Caco-2 (cell line): ENCODE data around the gene TANGO2. TPM values are rescaled to one million over a fixed set of nuclear protein-coding genes. Genes with fewer than 3 reads are reported as not detected.

ENCODE experiments used
- BruUV-seq: library from RNA; stranded (reverse); fragments of 400-500 nt; replicated peaks from 2 replicates; lab custom pipeline; 2021; lab: Mats Ljungman, UMichigan
- CTCF ChIA-PET: fragments of 300-600 bp; sonication (Branson Sonifier 250); formaldehyde crosslinking; loops from one replicate; lab custom pipeline; 2022; ENCODE audit warnings: antibody characterized with exemption; lab: Charles Lee
- POLR2A ChIA-PET: fragments of 300-600 bp; sonication (Branson Sonifier 250); formaldehyde crosslinking; loops from one replicate; lab custom pipeline; 2022; ENCODE audit warnings: antibody characterized with exemption; lab: Charles Lee
- DNase-seq, 2 experiments: peaks; one replicate each; pipeline versions ENCODE4 v3.0.0 to v3.0.0-alpha.2; 2020 to 2022
- H3K27me3 ChIP-seq: replicated peaks from 2 replicates; pipeline ENCODE4 v1.6.0; 2011; ENCODE audit warnings: low read length; ENCODE audit not compliant: control insufficient read depth, insufficient read depth
- H3K36me3 ChIP-seq: 2 replicates; pipeline ENCODE4 v1.5.1; 2011; ENCODE audit warnings: low read length; ENCODE audit not compliant: control insufficient read depth, insufficient read depth
- H3K4me1 ChIP-seq: fragments of 250-450 bp; sonication (Bioruptor Pico); 2 replicates; pipeline ENCODE4 v1.5.1; 2020; ENCODE audit warnings: mild to moderate bottlenecking
- H3K4me3 ChIP-seq: 2 replicates; pipeline ENCODE4 v1.5.1; 2011; ENCODE audit warnings: low read depth, mild to moderate bottlenecking, control low read depth, low read length
- H3K9me3 ChIP-seq: fragments of 250-450 bp; sonication (Bioruptor Pico); 2 replicates; pipeline ENCODE4 v1.5.1; 2020; ENCODE audit warnings: mild to moderate bottlenecking, moderate library complexity
- H3K27ac Mint-ChIP-seq: one replicate; pipeline ENCODE4 v1.8.0; 2022; ENCODE audit warnings: mixed read lengths; ENCODE audit not compliant: unreplicated experiment
- H3K27me3 Mint-ChIP-seq: one replicate; pipeline ENCODE4 v1.8.0; 2022; ENCODE audit warnings: mixed read lengths; ENCODE audit not compliant: insufficient read depth, unreplicated experiment
- H3K36me3 Mint-ChIP-seq: one replicate; pipeline ENCODE4 v1.8.0; 2022; ENCODE audit warnings: mild to moderate bottlenecking, mixed read lengths; ENCODE audit not compliant: insufficient read depth, unreplicated experiment
- H3K4me1 Mint-ChIP-seq: one replicate; pipeline ENCODE4 v1.8.0; 2022; ENCODE audit warnings: low read depth, mixed read lengths; ENCODE audit not compliant: unreplicated experiment
- H3K4me3 Mint-ChIP-seq: one replicate; pipeline ENCODE4 v1.8.0; 2022; ENCODE audit warnings: mild to moderate bottlenecking, moderate library complexity, mixed read lengths; ENCODE audit not compliant: unreplicated experiment
- H3K9me3 Mint-ChIP-seq: one replicate; pipeline ENCODE4 v1.8.0; 2022; ENCODE audit warnings: mixed read lengths; ENCODE audit not compliant: unreplicated experiment
- intact Hi-C: fragments of 100-400 bp; cut with micrococcal nuclease; formaldehyde crosslinking; loops from one replicate; pipeline ENCODE4 v1.10.0; 2022; ENCODE audit not compliant: unreplicated experiment
- microRNA-seq: library from miRNA; unstranded; fragments of <30 nt; microRNA quantifications from one replicate; pipeline ENCODE4 v1.2.0, GENCODE V29; 2022
- total RNA-seq: library from RNA; stranded (reverse); gene quantifications from 2 replicates; pipeline ENCODE4 v1.2.3, GENCODE V29; 2022
- TF ChIP-seq, protein P1 (sequence below), 2 experiments: fragments of 200-600 bp in 1 of 2; IDR thresholded peaks; 1 replicate in 1 of 2; 2 replicates in 1 of 2; pipeline versions ENCODE4 v1.5.1 to v1.8.0; 2011 to 2022; ENCODE audit warnings: antibody characterized with exemption in 1 of 2, control low read depth in 1 of 2, inconsistent platforms in 1 of 2, low read depth in 1 of 2, low read length in 1 of 2, mild to moderate bottlenecking in 1 of 2, moderate library complexity in 1 of 2; ENCODE audit not compliant: insufficient read depth in 1 of 2, severe bottlenecking in 1 of 2, unreplicated experiment in 1 of 2

TANGO2 gene
- total RNA-seq, 1 experiment from 2014 or later = 26.6 TPM

DNA sequence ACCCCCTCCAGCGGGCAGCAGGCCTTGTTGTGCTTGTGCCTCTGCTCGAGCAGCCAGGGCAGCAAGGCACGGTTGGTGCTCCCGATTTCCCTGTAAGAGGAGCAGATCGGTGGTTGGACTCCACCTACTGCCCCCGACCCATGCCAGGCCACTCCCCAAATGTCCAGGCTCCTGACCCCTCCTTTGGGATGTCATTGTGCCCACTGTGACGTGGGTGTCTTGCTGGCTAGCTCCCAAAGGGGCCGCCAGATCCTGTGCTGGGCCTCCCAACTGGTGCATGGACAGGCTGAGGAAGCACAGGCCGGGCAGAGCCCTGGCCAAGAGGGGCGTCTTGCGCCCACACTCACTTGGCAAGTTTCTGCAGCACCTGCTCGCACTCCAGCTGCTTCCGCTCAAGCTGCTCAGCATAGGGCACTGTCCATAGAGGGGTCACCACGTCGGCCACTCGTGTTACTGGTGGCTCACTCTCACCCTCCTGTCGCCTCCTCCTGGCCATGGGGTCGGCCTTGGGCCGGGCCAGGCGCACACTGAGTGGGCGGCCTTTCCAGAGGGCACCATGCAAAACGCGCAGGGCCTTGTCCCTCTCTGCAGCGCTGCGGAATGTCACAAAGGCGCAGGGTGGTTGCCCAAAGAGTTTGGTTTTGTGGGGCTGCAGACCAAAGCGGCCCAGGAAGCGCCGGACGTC is 94.9 kb downstream of the TANGO2 start, which contains the start of gene RANBP1:
TSS of gene RANBP1 (plus strand) at position 414 of the 685 bp plus-strand sequence. CDS start at position 495, 81 bp downstream.
- TF ChIP-seq, protein P1, sequence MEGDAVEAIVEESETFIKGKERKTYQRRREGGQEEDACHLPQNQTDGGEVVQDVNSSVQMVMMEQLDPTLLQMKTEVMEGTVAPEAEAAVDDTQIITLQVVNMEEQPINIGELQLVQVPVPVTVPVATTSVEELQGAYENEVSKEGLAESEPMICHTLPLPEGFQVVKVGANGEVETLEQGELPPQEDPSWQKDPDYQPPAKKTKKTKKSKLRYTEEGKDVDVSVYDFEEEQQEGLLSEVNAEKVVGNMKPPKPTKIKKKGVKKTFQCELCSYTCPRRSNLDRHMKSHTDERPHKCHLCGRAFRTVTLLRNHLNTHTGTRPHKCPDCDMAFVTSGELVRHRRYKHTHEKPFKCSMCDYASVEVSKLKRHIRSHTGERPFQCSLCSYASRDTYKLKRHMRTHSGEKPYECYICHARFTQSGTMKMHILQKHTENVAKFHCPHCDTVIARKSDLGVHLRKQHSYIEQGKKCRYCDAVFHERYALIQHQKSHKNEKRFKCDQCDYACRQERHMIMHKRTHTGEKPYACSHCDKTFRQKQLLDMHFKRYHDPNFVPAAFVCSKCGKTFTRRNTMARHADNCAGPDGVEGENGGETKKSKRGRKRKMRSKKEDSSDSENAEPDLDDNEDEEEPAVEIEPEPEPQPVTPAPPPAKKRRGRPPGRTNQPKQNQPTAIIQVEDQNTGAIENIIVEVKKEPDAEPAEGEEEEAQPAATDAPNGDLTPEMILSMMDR (IDR thresholded peaks at IDR 0.05; ENCODE audit: insufficient read depth in 1 of 2, low read depth in 1 of 2, low read length in 1 of 2, severe bottlenecking in 1 of 2, unreplicated experiment in 1 of 2) = no peak
- no peaks in the 10 kb centered on the region; the same call in 1 of the 2 replicates for H3K9me3 ChIP-seq
- ChIA-PET CTCF (interaction anchor here (1.4 kb wide), 1 partner anchor 153 kb away, joined by 3 read pairs; no protein-coding TSS in a partner anchor), POLR2A (interaction anchor here (0.6 kb wide), 1 partner anchor 37 kb away, joined by 4 read pairs; no protein-coding TSS in a partner anchor)
- no peak for DNase-seq
- H3K4me3 Mint-ChIP-seq = peak within 1 kb of the TSS; percentile 81
- peaks cover 6% of the 10 kb centered on the region for H3K4me1 Mint-ChIP-seq
- H3K27me3 Mint-ChIP-seq = no peaks in the 10 kb centered on the region
- H3K27me3 ChIP-seq = no peaks in the 10 kb centered on the region
- no peaks in the 10 kb centered on the region for H3K9me3 Mint-ChIP-seq
- BruUV-seq = no TSS peak
- H3K4me1 ChIP-seq = peaks cover 22% of the 10 kb centered on the region
- intact Hi-C loops = loop anchor here (10.0 kb wide), 1 partner anchor 151 kb away; no protein-coding TSS in a partner anchor
- peak within 1 kb of the TSS; percentile 81 for H3K4me3 ChIP-seq
- peaks cover 90% of the 10 kb centered on the region for H3K36me3 Mint-ChIP-seq
- H3K36me3 ChIP-seq = peaks cover 5% of the 10 kb centered on the region
- peak within 1 kb of the TSS; percentile 87 for H3K27ac Mint-ChIP-seq

DNA sequence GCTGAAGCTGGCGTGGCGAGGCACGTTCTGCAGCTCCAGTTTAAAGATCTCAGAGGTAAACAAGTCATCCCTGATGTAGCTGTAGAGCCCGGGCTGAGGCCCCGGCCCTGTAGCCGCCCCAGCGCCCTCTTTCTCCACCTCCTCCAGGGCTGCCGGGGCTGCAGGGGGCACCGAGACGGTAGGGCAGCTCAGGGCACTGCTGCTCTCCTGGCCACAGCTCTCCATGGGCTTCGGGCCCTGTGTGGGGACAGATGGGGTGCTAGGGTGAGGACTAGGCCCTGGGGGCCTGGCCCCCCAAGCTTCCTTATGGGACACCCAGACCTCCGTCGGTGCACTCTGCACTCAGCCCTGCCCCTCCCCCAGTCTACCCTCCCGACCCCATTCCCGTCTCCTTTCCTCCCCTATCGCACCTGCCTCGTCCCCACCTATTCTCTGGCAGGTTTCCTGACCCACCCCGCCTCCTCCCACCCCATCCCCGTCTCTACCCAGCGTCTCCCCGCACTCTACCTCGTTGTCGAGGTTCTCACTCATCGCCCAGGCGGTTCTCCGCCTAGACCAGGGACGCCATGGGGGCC is 95.6 kb downstream of the TANGO2 start:
- CTCF ChIA-PET = interaction anchor here (1.3 to 1.4 kb wide), 2 partner anchors 13 to 154 kb away, joined by 3 to 5 read pairs; no protein-coding TSS in a partner anchor
- Mint-ChIP-seq H3K4me1 (peaks cover 6% of the 10 kb centered on the region), H3K36me3 (peaks cover 90% of the 10 kb centered on the region), H3K9me3 (no peaks in the 10 kb centered on the region), H3K4me3 (peak overlapping the region; percentile 81), H3K27me3 (no peaks in the 10 kb centered on the region), H3K27ac (peak overlapping the region; percentile 87)
- POLR2A ChIA-PET = interaction anchor here (0.6 to 1.2 kb wide), 3 partner anchors 37 to 95 kb away, joined by 3 to 4 read pairs (median 4); partner anchors contain the start of gene TANGO2
- peaks cover 5% of the 10 kb centered on the region for H3K36me3 ChIP-seq
- no peak for DNase-seq
- BruUV-seq = TSS peak; percentile 55
- peaks cover 22% of the 10 kb centered on the region for H3K4me1 ChIP-seq
- H3K9me3 ChIP-seq = no peaks in the 10 kb centered on the region; the same call in 1 of the 2 replicates
- intact Hi-C loops = loop anchor here (10.0 kb wide), 1 partner anchor 152 kb away; no protein-coding TSS in a partner anchor
- no peaks in the 10 kb centered on the region for H3K27me3 ChIP-seq
- TF ChIP-seq, protein P1 (IDR thresholded peaks at IDR 0.05; ENCODE audit: insufficient read depth in 1 of 2, low read depth in 1 of 2, low read length in 1 of 2, severe bottlenecking in 1 of 2, unreplicated experiment in 1 of 2) = no peak
- peak overlapping the region; percentile 81 for H3K4me3 ChIP-seq

Small RNAs within 50 kb of the gene (microRNA-seq; reads per million reads assigned to microRNA genes)
- gene MIR185 (71.7 reads per million, percentile 68 among the genes with 10 or more reads in this experiment), gene MIR6816 (not detected)

Other genes starting within 250 kb of the TANGO2 start
- 13.4 and 15.8 TPM in 2 replicates for gene GNB1L, start 166.2 kb upstream of the TANGO2 start, total RNA-seq
- 27.5 and 29.7 TPM in 2 replicates for gene RTL10, start 166.2 kb upstream of the TANGO2 start, total RNA-seq
- 96.0 and 103 TPM in 2 replicates for gene COMT, start 79.3 kb upstream of the TANGO2 start, total RNA-seq
- gene TXNRD2, start 79.3 kb upstream of the TANGO2 start, total RNA-seq = 44.8 and 47.0 TPM in 2 replicates
- gene ARVCF, start 4.3 kb upstream of the TANGO2 start, total RNA-seq = 9.8 and 12.0 TPM in 2 replicates
- gene DGCR8, start 59.1 kb downstream of the TANGO2 start, total RNA-seq = 53.1 and 60.0 TPM in 2 replicates
- 365 and 385 TPM in 2 replicates for gene RANBP1, start 95.0 kb downstream of the TANGO2 start, total RNA-seq
- 41.1 and 43.0 TPM in 2 replicates for gene TRMT2A, start 96.1 kb downstream of the TANGO2 start, total RNA-seq
- gene ZDHHC8, start 110.7 kb downstream of the TANGO2 start, total RNA-seq = 39.9 and 45.7 TPM in 2 replicates
- gene CCDC188, start 129.9 kb downstream of the TANGO2 start, total RNA-seq = not detected in 2 replicates
- 10.7 and 11.1 TPM in 2 replicates for gene RTN4R, start 247.2 kb downstream of the TANGO2 start, total RNA-seq